Suprapubic skin (tissue), 4 donors: ENCODE data around the gene TMC7.

Experiments
- CTCF ChIP-seq, 2 donors: fragments of 200-600 bp in 1 of 2; fragments of 450-650 bp in 1 of 2; sonication (generic) in 1 of 2; IDR thresholded peaks; one replicate each; pipeline ENCODE4 v1.5.1; 2016 to 2019; ENCODE audit warnings: antibody characterized with exemption in 2 of 2, mild to moderate bottlenecking in 1 of 2, moderate library complexity in 1 of 2
- EP300 ChIP-seq: sonication (generic); formaldehyde crosslinking; IDR thresholded peaks from one replicate; pipeline ENCODE4 v1.6.1; 2017; ENCODE audit warnings: antibody characterized with exemption
- POLR2A ChIP-seq, 2 donors: fragments of 450-650 bp; IDR thresholded peaks; one replicate each; pipeline ENCODE4 v1.6.1; 2017; ENCODE audit warnings: antibody characterized with exemption in 2 of 2, mild to moderate bottlenecking in 2 of 2, moderate library complexity in 2 of 2
- POLR2AphosphoS5 ChIP-seq, 3 donors: sonication (generic); formaldehyde crosslinking; IDR thresholded peaks; one replicate each; pipeline ENCODE4 v1.6.1; 2017; ENCODE audit warnings: antibody characterized with exemption in 3 of 3

GRCh38 chr16:18969855-18970240, 13.9 kb upstream of the TMC7 start:
- no peak for TF ChIP-seq CTCF (IDR thresholded peaks at IDR 0.05)
- no peak for TF ChIP-seq POLR2A (IDR thresholded peaks at IDR 0.05)
- no peak for TF ChIP-seq POLR2AphosphoS5 (IDR thresholded peaks at IDR 0.05)
- TF ChIP-seq EP300 = no peak
